HCT116 (cell line): ENCODE measurements around the gene GCNT1. TPM values are rescaled to one million over a fixed set of nuclear protein-coding genes. Genes with fewer than 3 reads are reported as not detected.

ENCODE experiments used
- ATAC-seq: fragments of 200-7000 bp; cut with Tn5 transposase; 2 replicates; pipeline ENCODE4 v1.9.1; 2020; ENCODE audit warnings: mild to moderate bottlenecking, moderate library complexity
- BruUV-seq: library from RNA; stranded (reverse); fragments of 400-500 nt; replicated peaks from 2 replicates; lab custom pipeline; 2021; lab: Mats Ljungman, UMichigan
- CTCF ChIA-PET: fragments of 300-600 bp; sonication (Branson Sonifier 250); formaldehyde crosslinking; loops from one replicate; lab custom pipeline; 2021; ENCODE audit warnings: antibody characterized with exemption; lab: Charles Lee
- POLR2A ChIA-PET: fragments of 300-600, 350-600 bp; sonication (Branson Sonifier 250); formaldehyde crosslinking; loops from one replicate; lab custom pipeline; 2021; ENCODE audit warnings: antibody characterized with exemption; lab: Charles Lee
- RAD21 ChIA-PET, 2 experiments: fragments of 300-600 bp; sonication (Branson Sonifier 250); formaldehyde crosslinking; loops; one replicate each; lab custom pipeline; 2023; ENCODE audit warnings: low total read pairs in 2 of 2; ENCODE audit not compliant: uncharacterized antibody in 2 of 2, unreplicated experiment in 2 of 2, low non-redundant PET in 1 of 2; lab: Charles Lee
- DNase-seq: peaks from one replicate; pipeline ENCODE4 v3.0.0-alpha.2; 2010; ENCODE audit warnings: low read depth, low spot score
- H2AFZ ChIP-seq: fragments of 200-600 bp; shearing (Covaris generic), sonication (generic); 2 replicates; pipeline ENCODE4 v1.6.1; 2017; ENCODE audit warnings: low read depth, mixed run types, mixed read lengths, antibody characterized with exemption, low read length; ENCODE audit not compliant: poor library complexity, severe bottlenecking
- H3K27ac ChIP-seq: 2 replicates; pipeline ENCODE4 v1.5.1; 2012; ENCODE audit warnings: low read depth, low read length
- H3K27me3 ChIP-seq: fragments of 200-600 bp; sonication (generic); 2 replicates; pipeline ENCODE4 v1.6.1; 2016; ENCODE audit warnings: mixed run types, low read length, mixed read lengths; ENCODE audit not compliant: insufficient read depth
- H3K36me3 ChIP-seq, 2 experiments: fragments of 200-500 bp in 1 of 2; fragments of 200-600 bp in 1 of 2; sonication (Bioruptor generic) in 1 of 2; sonication (generic) in 1 of 2; 2 replicates each; pipeline versions ENCODE4 v1.5.1 to v1.6.1; 2014 to 2016; ENCODE audit warnings: low read length in 2 of 2, inconsistent platforms in 1 of 2, mixed read lengths in 1 of 2, mixed run types in 1 of 2; ENCODE audit not compliant: insufficient read depth in 2 of 2, control insufficient read depth in 1 of 2
- H3K4me1 ChIP-seq, 2 experiments: fragments of 200-600 bp in 1 of 2; sonication (generic) in 1 of 2; 2 replicates each; pipeline versions ENCODE4 v1.5.1 to v1.6.1; 2012 to 2017; ENCODE audit warnings: low read length in 2 of 2, inconsistent platforms in 1 of 2, mild to moderate bottlenecking in 1 of 2, mixed read lengths in 1 of 2, mixed run types in 1 of 2, moderate library complexity in 1 of 2; ENCODE audit not compliant: insufficient read depth in 2 of 2, control insufficient read depth in 1 of 2
- H3K4me2 ChIP-seq: fragments of 200-600 bp; sonication (generic); 2 replicates; pipeline ENCODE4 v1.6.1; 2017; ENCODE audit warnings: mixed run types, low read length, mixed read lengths
- H3K4me3 ChIP-seq, 2 experiments: fragments of 200-600 bp in 1 of 2; sonication (generic) in 1 of 2; replicated peaks in 1 of 2; 2 replicates each; pipeline ENCODE4 v1.5.1; 2011 to 2016; ENCODE audit warnings: low read length in 2 of 2, control low read depth in 1 of 2, low read depth in 1 of 2, mild to moderate bottlenecking in 1 of 2, mixed read lengths in 1 of 2, mixed run types in 1 of 2
- H3K79me2 ChIP-seq: fragments of 200-600 bp; sonication (generic); 2 replicates; pipeline ENCODE4 v1.6.1; 2017; ENCODE audit warnings: mild to moderate bottlenecking, mixed run types, low read length, moderate library complexity, mixed read lengths; ENCODE audit not compliant: insufficient read depth
- H3K9ac ChIP-seq: fragments of 200-600 bp; sonication (generic); 2 replicates; pipeline ENCODE4 v1.6.1; 2016; ENCODE audit warnings: low read length, mixed read lengths
- H3K9me2 ChIP-seq: fragments of 200-600 bp; sonication (generic), shearing (Covaris generic); 2 replicates; pipeline ENCODE4 v1.6.1; 2017; ENCODE audit warnings: mixed run types, mild to moderate bottlenecking, moderate library complexity; ENCODE audit not compliant: insufficient read depth
- H3K9me3 ChIP-seq, 2 experiments: fragments of 200-500 bp in 1 of 2; fragments of 200-600 bp in 1 of 2; sonication (Bioruptor generic) in 1 of 2; sonication (generic) in 1 of 2; 2 replicates each; pipeline ENCODE4 v1.6.1; 2014 to 2017; ENCODE audit warnings: low read length in 2 of 2, mixed read lengths in 2 of 2, inconsistent platforms in 1 of 2, low read depth in 1 of 2, mild to moderate bottlenecking in 1 of 2, mixed run types in 1 of 2, moderate library complexity in 1 of 2; ENCODE audit not compliant: control insufficient read depth in 1 of 2, insufficient read depth in 1 of 2
- H4K20me1 ChIP-seq: fragments of 200-600 bp; sonication (generic), shearing (Covaris generic); 2 replicates; pipeline ENCODE4 v1.6.1; 2017; ENCODE audit warnings: mixed run types, mild to moderate bottlenecking, moderate library complexity; ENCODE audit not compliant: insufficient read depth
- CBX3 ChIP-seq: IDR thresholded peaks from 2 replicates; pipeline ENCODE4 v1.6.1; 2012; ENCODE audit warnings: low read depth
- EZH2phosphoT487 ChIP-seq: fragments of 200-600 bp; IDR thresholded peaks from 2 replicates; pipeline ENCODE4 v1.6.1; 2018; ENCODE audit warnings: antibody characterized with exemption, borderline replicate concordance
- POLR2AphosphoS5 ChIP-seq: IDR thresholded peaks from 2 replicates; pipeline ENCODE4 v1.6.1; 2011; ENCODE audit warnings: mild to moderate bottlenecking, low read depth, low read length, moderate library complexity
- SRF ChIP-seq: IDR thresholded peaks from 2 replicates; pipeline ENCODE4 v1.6.1; 2012; ENCODE audit warnings: low read depth
- TCF7L2 ChIP-seq: IDR thresholded peaks from 2 replicates; pipeline ENCODE4 v1.7.0; 2011; ENCODE audit warnings: borderline replicate concordance, inconsistent platforms; ENCODE audit not compliant: insufficient read depth, insufficient read length; ENCODE audit errors: extremely low read depth
- ZFX ChIP-seq: fragments of 450-650 bp; IDR thresholded peaks from 2 replicates; pipeline ENCODE4 v1.6.1; 2017
- intact Hi-C: fragments of 100-400 bp; cut with micrococcal nuclease; formaldehyde crosslinking; loops from 2 replicates; pipeline ENCODE4 v1.10.0; 2022
- total RNA-seq: library from RNA; stranded (reverse); gene quantifications from one replicate; pipeline ENCODE4 v1.2.1, GENCODE V29; 2021; ENCODE audit not compliant: unreplicated experiment

GCNT1 gene
- total RNA-seq, 1 experiment from 2014 or later, result 5.8 TPM

GRCh38 chr9:76516350-76516749, 57.4 kb downstream of the GCNT1 start:
- H3K4me2 ChIP-seq, result no peak overlapping the region
- no peak for DNase-seq
- no peak overlapping the region for H2AFZ ChIP-seq
- no peaks in the 10 kb centered on the region for H3K9me3 ChIP-seq
- RAD21 ChIA-PET, result no interaction called here
- H3K9me2 ChIP-seq, result no peaks in the 10 kb centered on the region
- no peaks in the 10 kb centered on the region for H4K20me1 ChIP-seq
- H3K27me3 ChIP-seq, result no peaks in the 10 kb centered on the region
- no peak overlapping the region for H3K9ac ChIP-seq
- CTCF ChIA-PET, result no interaction called here
- no peak for ATAC-seq
- H3K27ac ChIP-seq, result no peak overlapping the region
- no peak for TF ChIP-seq SRF
- TF ChIP-seq TCF7L2, result no peak
- no peak for TF ChIP-seq CBX3
- TF ChIP-seq, all 23 proteins: peak for 0
- H3K4me3 ChIP-seq, result no peak overlapping the region
- H3K4me1 ChIP-seq, result no peaks in the 10 kb centered on the region
- no TSS peak for BruUV-seq
- H3K36me3 ChIP-seq, result no peaks in the 10 kb centered on the region
- intact Hi-C loops, result no loop called here
- POLR2A ChIA-PET, result no interaction called here
- no peaks in the 10 kb centered on the region for H3K79me2 ChIP-seq

GRCh38 chr9:76516871-76517270, 57.9 kb downstream of the GCNT1 start:
- Histone ChIP-seq H3K36me3 (no peaks in the 10 kb centered on the region), H3K9me3 (no peaks in the 10 kb centered on the region), H3K4me3 (no peak overlapping the region), H3K79me2 (no peaks in the 10 kb centered on the region), H3K4me1 (peaks cover 0 to 3% of the 10 kb centered on the region in 2 experiments; a peak in 1 of 4 replicates), H3K27ac (no peak overlapping the region), H3K9me2 (no peaks in the 10 kb centered on the region), H3K4me2 (no peak overlapping the region), H3K9ac (no peak overlapping the region), H3K27me3 (no peaks in the 10 kb centered on the region), H4K20me1 (no peaks in the 10 kb centered on the region), H2AFZ (no peak overlapping the region)
- ATAC-seq (no peak), DNase-seq (no peak)
- no TSS peak for BruUV-seq
- ChIA-PET RAD21 (no interaction called here), POLR2A (no interaction called here), CTCF (no interaction called here)
- intact Hi-C loops, result no loop called here
- no peak for TF ChIP-seq EZH2phosphoT487
- TF ChIP-seq POLR2AphosphoS5, result no peak
- no peak for TF ChIP-seq CBX3
- TF ChIP-seq ZFX, result no peak
